Measurements from ENCODE around the gene ELP4.

- no peak for TF ChIP-seq CTCF (IDR thresholded peaks at IDR 0.05)
- TF ChIP-seq EZH2 (IDR thresholded peaks at IDR 0.05; ENCODE audit: borderline replicate concordance, insufficient read depth, low read depth, low read length, poor library complexity, severe bottlenecking) = no peak
Observed at GRCh38 chr11:31610544-31610943, 101.0 kb downstream of the ELP4 start.

Measured in B cell (primary cell).